NCI-H146 (cell line): ENCODE measurements around the gene PIGL.

Experiments used
- DNase-seq: peaks from one replicate; lab custom pipeline; 2025; lab: John Stamatoyannopoulos, UW

Gene PIGL

DNA sequence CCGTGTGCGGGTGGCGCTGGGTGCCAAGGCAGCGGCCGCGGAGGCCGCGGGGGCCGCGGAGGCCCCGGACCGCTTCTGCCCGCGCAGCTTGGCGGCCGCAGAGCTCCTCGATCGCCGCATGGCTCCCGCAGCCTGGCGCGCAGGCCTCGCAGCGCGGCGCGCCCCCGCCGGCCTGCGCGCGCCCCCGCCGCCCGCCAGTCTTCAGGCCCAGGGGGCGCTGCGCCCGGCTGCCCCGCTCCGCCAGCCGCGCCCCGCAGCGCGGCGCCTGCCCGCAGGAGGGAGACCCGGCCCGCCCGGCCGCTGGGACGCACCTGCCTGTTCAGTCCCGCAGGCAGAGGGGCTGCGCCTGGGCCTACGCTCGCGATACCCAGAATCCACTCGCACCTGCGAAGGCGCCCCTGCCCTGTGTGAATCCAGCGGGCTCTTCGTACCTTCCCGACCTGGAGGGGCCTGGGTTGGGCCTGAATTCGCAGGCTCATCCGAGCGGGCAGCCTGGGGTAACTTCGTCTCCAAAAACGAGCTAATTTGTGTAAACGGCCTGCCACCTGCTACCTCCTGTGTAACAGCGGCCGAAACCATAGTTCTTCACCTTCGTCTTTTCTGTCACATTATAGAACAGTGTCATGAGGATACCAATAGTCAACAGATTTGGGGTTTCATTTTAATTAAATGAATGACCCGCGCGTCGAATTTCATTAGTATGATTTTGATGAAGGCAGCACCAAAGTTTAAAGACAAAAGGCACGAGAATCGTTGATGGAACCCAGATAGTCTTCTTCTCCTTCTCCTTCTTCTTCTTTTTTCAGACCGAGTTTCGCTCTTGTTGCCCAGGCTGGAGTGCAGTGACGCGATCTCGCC lies 136.5 kb downstream of the PIGL start, which contains the start of gene CENPV:
Gene CENPV (minus strand): TSS at position 153 of the 858 bp plus-strand sequence. CDS start 33 bp downstream, at position 120.
- DNase-seq = peak; percentile 80

- DNase-seq = no peak
These were observed 137.6 kb downstream of the PIGL start for GRCh38 chr17:16354585-16354984.

DNA sequence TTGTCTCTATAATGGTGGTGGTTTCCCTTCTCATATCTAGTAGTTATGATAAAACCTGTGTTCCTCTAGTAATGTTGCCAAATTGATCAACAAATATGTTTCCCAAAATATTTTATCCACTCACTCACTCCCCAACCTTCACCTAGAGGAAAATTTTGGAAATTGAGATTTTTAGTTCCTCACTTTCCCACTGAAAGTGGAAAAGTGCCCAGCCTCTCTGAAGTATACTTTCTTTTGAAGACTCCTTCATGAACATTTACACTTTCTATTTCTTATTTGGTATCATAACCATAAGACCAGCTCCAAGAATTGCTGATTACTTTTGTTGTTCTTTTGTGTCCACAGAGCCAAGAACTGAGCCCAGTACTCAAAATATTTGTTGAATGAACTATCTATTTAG lies 141.4 kb downstream of the PIGL start:
- DNase-seq = no peak

DNA sequence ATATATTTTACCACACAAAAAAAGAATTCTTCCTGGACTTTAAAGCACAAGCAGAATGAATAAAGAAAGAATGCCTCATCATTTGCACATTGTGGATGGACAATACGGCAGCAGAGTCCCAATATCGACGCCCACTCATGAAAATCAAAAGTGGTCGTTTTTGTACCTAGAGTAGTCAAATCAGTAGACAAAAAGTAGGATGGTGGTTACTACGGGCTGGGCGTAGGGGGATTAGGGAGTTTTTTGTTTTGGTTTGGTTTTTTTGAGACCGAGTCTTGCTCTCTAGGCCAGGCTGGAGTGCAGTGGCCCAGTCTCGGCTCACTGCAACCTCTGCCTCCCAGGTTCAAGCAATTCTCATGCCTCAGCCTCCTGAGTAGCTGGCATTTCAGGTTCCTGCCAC lies 144.9 kb downstream of the PIGL start:
- DNase-seq = no peak

DNA sequence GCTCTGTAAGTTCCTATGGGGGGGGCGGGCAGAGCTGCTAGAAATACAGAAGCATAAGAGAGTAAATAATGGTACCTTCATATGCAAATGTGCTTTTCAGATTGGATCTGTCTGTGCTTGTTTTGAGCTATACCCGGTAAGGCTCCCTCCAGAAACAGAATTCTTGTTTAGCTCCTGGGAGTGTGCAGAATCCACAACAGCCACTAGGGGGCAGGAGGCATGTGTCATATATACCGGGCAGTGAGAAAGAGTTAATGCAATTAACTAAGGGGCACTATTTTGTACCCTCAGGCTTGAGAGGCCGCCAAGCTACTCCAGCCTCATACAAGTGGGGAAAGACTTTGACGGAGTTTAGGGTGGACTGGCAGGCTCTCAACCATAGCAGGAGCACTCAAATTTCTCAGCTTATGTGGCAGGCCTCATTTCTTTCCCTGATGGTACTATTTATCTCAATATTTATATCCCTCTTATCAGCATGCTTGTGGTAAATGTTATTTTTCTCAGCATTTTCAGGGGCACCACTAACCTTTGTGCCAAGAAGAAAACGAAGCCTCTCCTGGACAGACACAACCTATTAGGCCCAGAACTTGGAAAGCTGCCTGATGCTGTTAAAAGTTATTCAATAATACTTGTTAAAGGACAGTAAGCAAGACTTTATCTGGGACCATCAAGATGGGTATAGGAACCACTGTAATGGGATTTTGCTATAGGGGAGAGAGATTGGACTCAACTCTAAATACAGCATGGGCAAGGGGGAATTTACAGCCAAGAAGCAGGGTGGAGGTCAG lies 146.9 kb downstream of the PIGL start:
- DNase-seq = peak; percentile 73

DNA sequence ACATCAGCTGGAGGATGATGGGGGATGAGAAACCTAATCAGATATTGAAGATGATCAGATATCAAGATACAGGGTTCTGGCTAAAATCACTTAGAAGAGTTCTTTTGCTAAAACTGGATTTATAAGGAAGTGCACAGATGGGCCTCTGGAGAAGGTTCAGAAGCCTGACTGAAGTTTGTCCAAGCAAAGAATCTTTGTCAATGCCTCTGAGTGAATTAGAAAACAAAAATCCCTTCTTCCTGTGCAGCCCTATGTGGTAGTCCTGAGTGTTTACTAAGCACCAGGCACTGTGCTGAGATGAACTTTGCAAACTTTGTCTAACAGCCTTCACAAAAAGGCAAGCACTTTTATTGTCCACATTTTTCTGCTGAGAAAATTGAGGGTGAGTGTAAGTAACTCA lies 147.6 kb downstream of the PIGL start:
- DNase-seq = no peak

GRCh38 chr17:16371742-16372141 lies 154.7 kb downstream of the PIGL start:
- DNase-seq = no peak

- no peak for DNase-seq
These were observed 157.3 kb downstream of the PIGL start for GRCh38 chr17:16374146-16374938.
